Transverse colon (tissue), 4 donors: ENCODE measurements around the gene SPARC.

Source experiments
- CTCF ChIP-seq, 5 experiments: fragments of 200-600 bp in 3 of 5; fragments of 450-650 bp in 2 of 5; sonication (generic) in 3 of 5; IDR thresholded peaks; 1 replicate in 2 of 5; 2 replicates in 3 of 5; pipeline ENCODE4 v1.5.1; 2016 to 2017; ENCODE audit warnings: antibody characterized with exemption in 5 of 5, inconsistent platforms in 3 of 5, mild to moderate bottlenecking in 2 of 5, moderate library complexity in 1 of 5
- POLR2A ChIP-seq: fragments of 450-650 bp; IDR thresholded peaks from one replicate; pipeline ENCODE4 v1.6.1; 2016; ENCODE audit warnings: antibody characterized with exemption, mild to moderate bottlenecking, moderate library complexity
- POLR2AphosphoS5 ChIP-seq, 3 donors: sonication (generic); formaldehyde crosslinking; IDR thresholded peaks; one replicate each; pipeline ENCODE4 v1.6.1; 2016; ENCODE audit warnings: antibody characterized with exemption in 3 of 3

GRCh38 chr5:151674626-151675610 is 11.8 kb downstream of the SPARC start:
- TF ChIP-seq POLR2AphosphoS5 (IDR thresholded peaks at IDR 0.05) (no peak), CTCF (IDR thresholded peaks at IDR 0.05) (no peak), POLR2A (no peak)
